ENCODE measurements around the gene RIN3.
"Not testable (repeated sequence)": the region's sequence is repeated elsewhere in the genome, so short reads cannot be mapped to it uniquely, and the experiment has no call there.

Gene RIN3

DNA sequence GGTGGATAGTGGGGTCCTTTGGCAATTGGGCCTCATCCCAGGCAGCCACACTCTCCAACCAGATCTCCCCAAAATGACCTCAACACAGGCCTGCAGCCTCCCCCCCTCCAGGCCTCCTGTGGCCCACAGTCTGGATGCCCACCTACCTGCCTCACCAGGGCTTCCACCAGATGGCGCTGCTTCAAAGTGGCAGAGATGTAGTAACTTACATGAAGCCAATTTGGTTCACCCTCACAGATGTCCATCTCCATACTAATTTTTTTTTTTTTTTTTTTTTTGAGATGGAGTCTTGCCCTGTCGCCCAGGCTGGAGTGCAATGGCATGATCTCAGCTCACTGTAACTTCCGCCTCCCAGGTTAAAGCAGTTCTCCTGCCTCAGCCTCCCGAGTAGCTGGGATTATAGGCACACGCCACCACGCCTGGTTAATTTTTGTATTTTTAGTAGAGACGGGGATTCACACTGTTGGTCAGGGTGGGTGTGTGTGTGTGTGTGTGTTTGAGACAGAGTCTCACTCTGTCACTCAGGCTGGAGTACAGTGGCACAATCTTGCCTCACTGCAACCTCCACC, 201.2 kb downstream of the RIN3 start:
- DNase-seq, result peak; percentile 64
- H3K4me2 ChIP-seq (ENCODE audit: low read depth, low read length); H3K9me3 ChIP-seq (replicated peaks; ENCODE audit: insufficient read depth, low read length); H4K20me1 ChIP-seq (ENCODE audit: insufficient read depth, low read length); H3K36me3 ChIP-seq (replicated peaks; ENCODE audit: insufficient read depth, low read length); H3K9ac ChIP-seq (ENCODE audit: low read length); H3K27me3 ChIP-seq (replicated peaks; ENCODE audit: insufficient read depth, low read length); H3K27ac ChIP-seq (ENCODE audit: low read length); H3K79me2 ChIP-seq (ENCODE audit: low read length); H2AFZ ChIP-seq (ENCODE audit: low read length); H3K4me1 ChIP-seq (ENCODE audit: low read length); H3K9me2 ChIP-seq (replicated peaks; ENCODE audit: insufficient read depth, low read length); H3F3A ChIP-seq (ENCODE audit: insufficient read depth, low read length); H3K4me3 ChIP-seq (ENCODE audit: low read length): not testable (repeated sequence)
- TF ChIP-seq, protein P1, sequence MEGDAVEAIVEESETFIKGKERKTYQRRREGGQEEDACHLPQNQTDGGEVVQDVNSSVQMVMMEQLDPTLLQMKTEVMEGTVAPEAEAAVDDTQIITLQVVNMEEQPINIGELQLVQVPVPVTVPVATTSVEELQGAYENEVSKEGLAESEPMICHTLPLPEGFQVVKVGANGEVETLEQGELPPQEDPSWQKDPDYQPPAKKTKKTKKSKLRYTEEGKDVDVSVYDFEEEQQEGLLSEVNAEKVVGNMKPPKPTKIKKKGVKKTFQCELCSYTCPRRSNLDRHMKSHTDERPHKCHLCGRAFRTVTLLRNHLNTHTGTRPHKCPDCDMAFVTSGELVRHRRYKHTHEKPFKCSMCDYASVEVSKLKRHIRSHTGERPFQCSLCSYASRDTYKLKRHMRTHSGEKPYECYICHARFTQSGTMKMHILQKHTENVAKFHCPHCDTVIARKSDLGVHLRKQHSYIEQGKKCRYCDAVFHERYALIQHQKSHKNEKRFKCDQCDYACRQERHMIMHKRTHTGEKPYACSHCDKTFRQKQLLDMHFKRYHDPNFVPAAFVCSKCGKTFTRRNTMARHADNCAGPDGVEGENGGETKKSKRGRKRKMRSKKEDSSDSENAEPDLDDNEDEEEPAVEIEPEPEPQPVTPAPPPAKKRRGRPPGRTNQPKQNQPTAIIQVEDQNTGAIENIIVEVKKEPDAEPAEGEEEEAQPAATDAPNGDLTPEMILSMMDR (IDR thresholded peaks at IDR 0.05; ENCODE audit: low read length), result peak; percentile 58

GRCh38 chr14:92716131-92716530, 202.6 kb downstream of the RIN3 start:
- Histone ChIP-seq H3K9ac (ENCODE audit: low read length) (no peak overlapping the region), H3K4me2 (ENCODE audit: low read depth, low read length) (no peak overlapping the region), H3K36me3 (replicated peaks; ENCODE audit: insufficient read depth, low read length) (no peaks in the 10 kb centered on the region), H2AFZ (ENCODE audit: low read length) (no peak overlapping the region), H3K4me1 (ENCODE audit: low read length) (no peaks in the 10 kb centered on the region), H3K9me3 (replicated peaks; ENCODE audit: insufficient read depth, low read length) (no peaks in the 10 kb centered on the region), H4K20me1 (ENCODE audit: insufficient read depth, low read length) (no peaks in the 10 kb centered on the region), H3K27me3 (replicated peaks; ENCODE audit: insufficient read depth, low read length) (no peaks in the 10 kb centered on the region), H3F3A (ENCODE audit: insufficient read depth, low read length) (no peaks in the 10 kb centered on the region), H3K4me3 (ENCODE audit: low read length) (no peak overlapping the region), H3K9me2 (replicated peaks; ENCODE audit: insufficient read depth, low read length) (no peaks in the 10 kb centered on the region), H3K79me2 (ENCODE audit: low read length) (peaks cover 9% of the 10 kb centered on the region), H3K27ac (ENCODE audit: low read length) (no peak overlapping the region)
- TF ChIP-seq EZH2phosphoT487 (IDR thresholded peaks at IDR 0.05; ENCODE audit: low read length), result no peak
- no peak for TF ChIP-seq EZH2 (optimal IDR thresholded peaks at IDR 0.05; ENCODE audit: low read depth, low read length)
- TF ChIP-seq, protein P1 (IDR thresholded peaks at IDR 0.05; ENCODE audit: low read length), result no peak
- DNase-seq, result no peak

GRCh38 chr14:92717571-92718042, 204.0 kb downstream of the RIN3 start:
- Histone ChIP-seq H4K20me1 (ENCODE audit: insufficient read depth, low read length) (no peaks in the 10 kb centered on the region), H3K79me2 (ENCODE audit: low read length) (peaks cover 15% of the 10 kb centered on the region), H3F3A (ENCODE audit: insufficient read depth, low read length) (no peaks in the 10 kb centered on the region), H3K9me3 (replicated peaks; ENCODE audit: insufficient read depth, low read length) (no peaks in the 10 kb centered on the region), H3K4me1 (ENCODE audit: low read length) (no peaks in the 10 kb centered on the region), H3K9ac (ENCODE audit: low read length) (no peak overlapping the region), H3K36me3 (replicated peaks; ENCODE audit: insufficient read depth, low read length) (no peaks in the 10 kb centered on the region), H3K4me3 (ENCODE audit: low read length) (no peak overlapping the region), H3K27ac (ENCODE audit: low read length) (no peak overlapping the region), H3K4me2 (ENCODE audit: low read depth, low read length) (no peak overlapping the region), H2AFZ (ENCODE audit: low read length) (no peak overlapping the region), H3K9me2 (replicated peaks; ENCODE audit: insufficient read depth, low read length) (no peaks in the 10 kb centered on the region), H3K27me3 (replicated peaks; ENCODE audit: insufficient read depth, low read length) (no peaks in the 10 kb centered on the region)
- no peak for DNase-seq
- TF ChIP-seq EZH2 (optimal IDR thresholded peaks at IDR 0.05; ENCODE audit: low read depth, low read length) (no peak), EZH2phosphoT487 (IDR thresholded peaks at IDR 0.05; ENCODE audit: low read length) (no peak)
- TF ChIP-seq, protein P1 (IDR thresholded peaks at IDR 0.05; ENCODE audit: low read length), result no peak
